Measurements from ENCODE around the gene ARID4B. TPM values are rescaled to one million over a fixed set of nuclear protein-coding genes. Genes with fewer than 3 reads are reported as not detected.
"Not testable (repeated sequence)": the region's sequence is repeated elsewhere in the genome, so short reads cannot be mapped to it uniquely, and the experiment has no call there.

The ARID4B gene
- total RNA-seq, 1 donor from 2014 or later, result 50.8 TPM

DNA sequence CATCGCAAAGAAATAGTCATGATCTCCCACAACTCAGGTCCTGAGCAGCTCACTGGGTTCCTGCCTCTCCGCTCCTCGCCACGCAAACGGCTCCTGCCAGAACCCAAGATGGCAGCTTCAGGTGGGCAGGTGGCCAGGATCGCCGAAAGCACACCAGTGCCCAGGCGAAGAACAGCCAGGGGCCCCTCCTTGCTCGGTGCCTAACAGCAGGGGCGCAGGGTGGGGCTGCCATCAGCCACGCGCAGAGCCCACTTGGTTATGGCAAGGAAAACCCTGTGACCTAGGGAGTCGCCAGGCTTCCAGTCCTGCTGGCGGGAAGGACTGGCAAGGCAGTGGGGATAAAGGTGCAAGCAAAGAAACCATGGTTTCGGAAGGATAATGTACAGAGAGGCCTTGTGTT, 47.5 kb downstream of the ARID4B start:
- Mint-ChIP-seq H3K27me3 (no peaks in the 10 kb centered on the region), H3K9me3 (no peaks in the 10 kb centered on the region), H3K27ac (no peak overlapping the region), H3K4me3 (no peak overlapping the region), H3K36me3 (ENCODE audit: low read depth) (peaks cover 7% of the 10 kb centered on the region), H3K4me1 (peaks cover 34% of the 10 kb centered on the region)
- peak; percentile 50 for DNase-seq
- intact Hi-C loops (cut with micrococcal nuclease), result no loop called here

DNA sequence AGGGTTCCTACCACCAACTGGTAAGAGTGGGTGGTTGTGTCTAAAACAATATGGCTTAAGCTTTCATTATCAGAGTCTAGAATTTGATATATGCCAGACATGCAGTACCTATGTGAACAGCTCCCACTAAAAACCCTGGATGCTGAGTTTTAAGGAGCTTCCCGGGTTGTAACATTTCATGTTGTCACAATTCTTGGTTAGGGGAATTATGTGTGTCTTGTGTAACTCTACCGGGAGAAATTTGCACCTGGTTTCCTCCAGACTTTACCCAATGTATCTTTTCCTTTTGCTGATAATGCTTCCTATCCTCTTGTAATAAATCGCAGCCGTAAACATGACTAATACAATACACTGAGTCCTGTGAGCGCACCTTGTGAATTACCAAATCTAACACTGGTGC, 48.3 kb downstream of the ARID4B start:
- no peak overlapping the region for H3K4me3 Mint-ChIP-seq
- peak; percentile 43 for DNase-seq
- intact Hi-C loops (cut with micrococcal nuclease), result no loop called here
- no peaks in the 10 kb centered on the region for H3K9me3 Mint-ChIP-seq
- peak overlapping the region; percentile 39 for H3K27ac Mint-ChIP-seq
- H3K27me3 Mint-ChIP-seq, result no peaks in the 10 kb centered on the region
- H3K36me3 Mint-ChIP-seq (ENCODE audit: low read depth), result peaks cover 4% of the 10 kb centered on the region
- peaks cover 37% of the 10 kb centered on the region for H3K4me1 Mint-ChIP-seq

DNA sequence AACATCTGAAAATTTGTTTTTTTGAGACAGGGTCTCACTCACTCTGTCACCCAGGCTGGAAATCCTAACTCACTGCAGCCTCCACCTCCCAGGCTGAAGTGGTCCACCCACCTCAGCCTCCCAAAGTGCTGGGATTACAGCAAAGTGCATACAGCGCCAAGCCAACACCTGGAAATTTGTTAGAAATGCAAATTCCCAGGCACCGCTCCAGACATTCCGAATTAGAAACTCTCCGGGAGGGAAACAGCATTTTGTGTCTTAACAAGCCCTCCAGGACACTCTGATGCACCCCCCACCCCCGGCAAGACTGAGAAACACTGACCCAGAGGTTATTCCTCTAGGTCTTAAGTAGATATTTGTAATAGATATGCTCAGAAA, 49.1 kb downstream of the ARID4B start:
- intact Hi-C loops (cut with micrococcal nuclease), result no loop called here
- Mint-ChIP-seq H3K9me3 (no peaks in the 10 kb centered on the region), H3K4me3 (no peak overlapping the region), H3K27me3 (no peaks in the 10 kb centered on the region), H3K27ac (no peak overlapping the region), H3K36me3 (ENCODE audit: low read depth) (peaks cover 4% of the 10 kb centered on the region), H3K4me1 (peaks cover 37% of the 10 kb centered on the region)
- peak; percentile 41 for DNase-seq

DNA sequence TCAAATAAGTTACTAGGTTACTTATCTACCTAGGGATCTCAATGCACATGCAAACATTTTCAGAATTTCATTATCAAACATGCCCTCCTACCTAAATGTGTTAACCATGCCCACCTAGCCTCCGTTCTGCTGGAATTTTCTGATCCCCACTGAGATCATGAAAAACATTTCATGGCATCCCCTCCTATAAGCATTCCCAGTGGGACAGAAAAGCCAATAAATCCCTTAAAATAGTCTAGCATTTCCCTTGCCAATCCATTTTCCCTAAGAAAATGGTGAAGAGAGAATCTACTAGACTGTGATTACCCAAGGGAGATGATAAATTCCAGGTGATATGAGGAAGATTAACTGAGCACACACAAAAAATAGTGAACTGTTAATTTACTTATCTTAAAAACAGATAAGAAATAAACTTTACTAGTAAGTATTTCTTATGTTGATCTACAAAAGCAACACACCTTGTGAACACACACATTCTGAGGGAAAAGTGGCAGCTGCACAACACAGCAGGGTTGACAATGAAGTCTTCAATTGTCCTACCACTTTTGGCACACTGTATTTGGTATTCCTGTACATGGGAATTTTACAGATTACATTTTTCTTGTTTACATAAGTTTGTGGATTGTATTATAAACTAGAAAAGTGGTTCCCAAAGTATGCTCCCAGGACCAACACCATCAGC, 49.6 kb downstream of the ARID4B start:
- Mint-ChIP-seq H3K9me3 (no peaks in the 10 kb centered on the region), H3K36me3 (ENCODE audit: low read depth) (peaks cover 4% of the 10 kb centered on the region), H3K4me1 (peaks cover 37% of the 10 kb centered on the region), H3K27me3 (no peaks in the 10 kb centered on the region), H3K4me3 (no peak overlapping the region), H3K27ac (no peak overlapping the region)
- intact Hi-C loops (cut with micrococcal nuclease), result no loop called here
- DNase-seq, result peak; percentile 36

DNA sequence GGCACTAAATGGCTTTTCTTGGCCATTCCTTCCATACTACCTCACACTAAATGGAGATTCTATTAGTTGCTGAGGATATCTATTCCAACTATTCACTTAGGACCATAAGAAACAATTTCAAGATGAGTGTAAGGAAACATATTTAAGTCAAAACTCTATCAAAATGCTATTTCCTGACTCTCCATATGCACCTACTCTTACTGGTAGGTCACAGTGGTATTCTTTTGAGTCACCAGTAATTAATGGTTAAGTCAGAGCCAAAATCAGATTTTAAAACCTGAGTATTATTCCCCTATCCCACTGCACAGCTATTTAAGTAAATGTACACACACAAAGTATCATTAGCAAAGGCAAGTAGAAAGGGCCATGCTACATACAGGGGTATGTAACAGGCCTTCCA, 50.3 kb downstream of the ARID4B start:
- Mint-ChIP-seq H3K4me3 (no peak overlapping the region), H3K27me3 (no peaks in the 10 kb centered on the region), H3K4me1 (peaks cover 38% of the 10 kb centered on the region), H3K27ac (no peak overlapping the region), H3K36me3 (ENCODE audit: low read depth) (peaks cover 4% of the 10 kb centered on the region), H3K9me3 (no peaks in the 10 kb centered on the region)
- no peak for DNase-seq
- intact Hi-C loops (cut with micrococcal nuclease), result no loop called here

DNA sequence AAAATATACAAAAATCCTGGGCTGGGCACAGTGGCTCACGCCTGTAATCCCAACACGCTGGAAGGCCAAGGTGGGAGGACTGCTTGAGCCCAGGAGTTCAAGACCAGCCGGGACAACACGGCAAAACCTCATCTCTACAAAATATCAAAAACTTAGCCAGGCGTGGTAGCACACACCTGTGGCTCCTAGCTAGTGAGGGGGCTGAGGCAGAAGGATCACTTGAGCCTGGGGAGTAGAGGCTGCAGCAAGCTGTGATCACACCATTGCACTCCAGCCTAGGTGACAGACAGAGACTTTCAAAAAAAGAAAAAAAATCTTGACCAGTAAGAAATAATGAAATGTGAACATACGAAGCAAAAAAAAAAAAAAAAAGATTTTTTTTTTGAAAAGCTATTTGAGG, 52.1 kb downstream of the ARID4B start:
- Mint-ChIP-seq H3K27me3 (no peaks in the 10 kb centered on the region), H3K36me3 (ENCODE audit: low read depth) (peaks cover 2% of the 10 kb centered on the region), H3K4me3 (peak overlapping the region; percentile 21), H3K27ac (peak overlapping the region; percentile 85), H3K9me3 (no peaks in the 10 kb centered on the region), H3K4me1 (peaks cover 37% of the 10 kb centered on the region)
- intact Hi-C loops (cut with micrococcal nuclease), result no loop called here
- DNase-seq, result peak; percentile 54

DNA sequence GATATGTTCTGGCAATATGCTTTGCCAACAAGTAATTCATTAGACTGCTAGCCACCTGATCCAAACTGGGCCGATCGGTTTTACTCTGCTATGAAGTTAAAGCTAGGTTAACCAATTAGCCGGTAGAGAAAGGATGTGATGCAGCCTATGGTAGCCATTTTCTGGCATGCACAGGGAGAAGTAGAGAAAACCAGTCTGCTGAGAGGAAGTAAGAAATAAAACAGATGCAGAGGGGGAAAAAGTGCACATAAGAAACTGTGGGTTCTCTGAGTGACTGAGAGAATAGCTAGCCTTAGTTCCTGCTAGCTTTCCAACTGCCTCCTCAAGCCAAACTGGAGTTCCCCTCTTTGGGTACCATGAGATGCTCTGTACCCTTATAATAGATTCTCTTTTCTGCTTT, 52.8 kb downstream of the ARID4B start:
- Mint-ChIP-seq H3K36me3 (ENCODE audit: low read depth) (peaks cover 2% of the 10 kb centered on the region), H3K9me3 (no peaks in the 10 kb centered on the region), H3K4me1 (peaks cover 40% of the 10 kb centered on the region), H3K27ac (peak overlapping the region; percentile 85), H3K27me3 (no peaks in the 10 kb centered on the region), H3K4me3 (peak overlapping the region; percentile 62)
- intact Hi-C loops (cut with micrococcal nuclease), result no loop called here
- DNase-seq, result peak; percentile 76

DNA sequence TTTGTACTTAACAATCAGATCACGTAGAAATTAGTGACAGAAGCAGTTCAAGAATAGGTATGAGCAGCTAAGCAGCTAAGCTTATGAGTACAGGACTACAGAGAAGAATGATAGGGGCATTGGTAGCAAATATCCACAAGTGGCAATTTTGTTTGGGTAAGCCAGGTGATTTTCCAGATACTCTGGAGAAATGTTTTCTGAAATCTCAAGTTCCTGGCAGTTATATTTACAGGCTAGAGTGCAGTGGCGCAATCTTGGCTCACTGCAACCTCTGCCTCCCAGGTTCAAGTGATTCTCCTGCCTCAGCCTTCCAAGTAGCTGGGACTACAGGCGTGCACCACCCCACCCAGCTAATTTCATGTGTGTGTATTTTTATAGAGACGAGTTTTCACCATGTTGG, 55.1 kb downstream of the ARID4B start:
- intact Hi-C loops (cut with micrococcal nuclease), result no loop called here
- peaks cover 33% of the 10 kb centered on the region for H3K4me1 Mint-ChIP-seq
- H3K9me3 Mint-ChIP-seq, result no peaks in the 10 kb centered on the region
- H3K36me3 Mint-ChIP-seq (ENCODE audit: low read depth), result peaks cover 6% of the 10 kb centered on the region
- DNase-seq, result no peak
- H3K27me3 Mint-ChIP-seq, result no peaks in the 10 kb centered on the region
- no peak overlapping the region for H3K27ac Mint-ChIP-seq
- H3K4me3 Mint-ChIP-seq, result no peak overlapping the region

DNA sequence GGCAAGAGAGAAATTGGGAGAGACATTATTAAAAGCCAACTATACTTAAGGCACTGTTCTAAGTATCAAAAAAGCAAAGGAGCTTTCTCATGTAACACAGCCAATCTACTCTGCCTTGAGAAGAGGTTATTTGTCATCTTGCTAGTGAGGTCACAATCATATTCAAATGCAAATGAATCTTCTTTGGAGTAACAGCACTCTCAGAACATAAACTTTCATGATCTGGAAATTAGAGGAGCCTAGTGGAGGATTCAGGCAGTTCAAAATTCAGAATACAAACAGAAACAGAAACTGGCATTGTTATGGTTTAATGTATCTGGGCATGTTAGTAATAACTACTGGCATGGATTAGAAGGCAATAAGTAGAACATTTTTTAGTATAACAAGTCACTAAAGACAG, 57.4 kb downstream of the ARID4B start:
- H3K4me3 Mint-ChIP-seq, result peak overlapping the region; percentile 14

DNA sequence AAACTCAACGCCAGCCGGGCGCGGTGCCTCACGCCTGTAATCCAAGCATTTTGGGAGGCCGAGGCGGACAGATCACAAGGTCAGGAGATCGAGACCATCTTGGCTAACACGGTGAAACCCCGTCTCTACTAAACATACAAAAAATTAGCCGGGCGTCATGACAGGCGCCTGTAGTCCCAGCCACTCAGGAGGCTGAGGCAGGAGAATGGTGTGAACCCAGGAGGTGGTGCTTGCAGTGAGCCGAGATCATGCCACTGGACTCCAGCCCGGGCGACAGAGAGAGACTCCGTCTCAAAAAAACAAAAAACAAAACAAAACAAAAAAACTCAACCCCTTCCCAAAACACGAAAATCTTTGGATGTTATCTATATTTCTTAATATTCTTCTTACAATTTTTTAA, 58.0 kb downstream of the ARID4B start:
- peaks cover 24% of the 10 kb centered on the region for H3K4me1 Mint-ChIP-seq
- H3K27ac Mint-ChIP-seq; DNase-seq; H3K36me3 Mint-ChIP-seq (ENCODE audit: low read depth); intact Hi-C loops (cut with micrococcal nuclease); H3K4me3 Mint-ChIP-seq; H3K27me3 Mint-ChIP-seq; H3K9me3 Mint-ChIP-seq: not testable (repeated sequence)

More for the DNA sequence above, 57.4 kb downstream of the ARID4B start:
- Mint-ChIP-seq H3K27ac (no peak overlapping the region), H3K27me3 (no peaks in the 10 kb centered on the region), H3K36me3 (ENCODE audit: low read depth) (peaks cover 5% of the 10 kb centered on the region), H3K4me1 (peaks cover 29% of the 10 kb centered on the region), H3K9me3 (no peaks in the 10 kb centered on the region)
- intact Hi-C loops (cut with micrococcal nuclease), result no loop called here
- no peak for DNase-seq

DNA sequence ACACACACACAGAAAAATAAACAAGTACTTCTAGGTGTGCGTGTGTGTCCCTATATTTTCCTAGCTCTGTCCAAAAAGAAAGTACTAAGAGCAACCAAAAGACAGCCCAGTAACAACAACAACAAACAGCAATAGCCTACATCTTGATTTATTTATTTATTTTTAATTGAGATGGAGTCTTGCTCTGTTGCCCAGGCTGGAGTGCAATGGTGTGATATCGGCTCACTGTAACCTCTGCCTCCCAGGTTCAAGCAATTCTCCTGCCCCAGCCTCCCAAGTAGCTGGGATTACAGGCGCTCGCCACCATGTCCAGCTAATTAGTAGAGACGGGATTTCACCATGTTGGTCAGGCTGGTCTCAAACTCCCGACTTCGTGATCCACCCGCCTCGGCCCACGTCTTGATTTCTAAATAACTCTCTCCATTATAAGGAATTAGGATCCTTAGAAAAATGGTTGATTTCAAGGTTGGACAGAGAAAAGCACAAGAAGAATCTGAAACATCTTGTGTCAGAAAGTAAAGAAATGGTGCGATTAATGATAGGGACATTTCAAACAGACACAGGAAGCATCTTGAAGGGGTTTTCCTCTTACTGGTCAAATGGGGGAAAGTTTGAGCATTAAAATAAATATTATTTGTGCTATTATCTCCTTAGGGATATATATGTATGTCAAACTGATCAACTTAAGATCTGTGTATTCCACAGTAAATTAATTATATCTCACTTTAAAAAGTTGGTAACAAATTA, 59.4 kb downstream of the ARID4B start:
- Mint-ChIP-seq H3K4me3 (no peak overlapping the region), H3K27me3 (no peaks in the 10 kb centered on the region), H3K4me1 (peaks cover 26% of the 10 kb centered on the region), H3K27ac (no peak overlapping the region), H3K36me3 (ENCODE audit: low read depth) (peaks cover 5% of the 10 kb centered on the region), H3K9me3 (no peaks in the 10 kb centered on the region)
- peak; percentile 25 for DNase-seq
- intact Hi-C loops (cut with micrococcal nuclease), result no loop called here

DNA sequence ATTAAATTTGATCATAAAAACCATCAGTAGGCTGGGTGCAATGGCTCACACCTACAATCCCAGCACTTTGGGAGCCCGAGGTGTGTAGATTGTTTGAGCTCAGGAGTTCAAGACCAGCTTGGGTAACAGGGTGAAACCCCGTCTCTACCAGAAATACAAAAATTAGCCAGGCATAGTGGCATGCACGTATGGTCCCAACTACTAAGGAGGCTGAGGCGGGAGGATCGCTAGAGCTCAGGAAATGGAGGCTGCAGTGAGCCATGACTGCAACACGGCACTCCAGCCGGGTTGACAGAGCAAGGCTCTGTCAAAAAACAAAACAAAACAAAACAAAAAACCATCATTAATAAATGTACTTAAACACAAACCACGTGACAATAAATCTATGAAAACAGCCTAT, 61.0 kb downstream of the ARID4B start:
- no peak for DNase-seq
- peaks cover 24% of the 10 kb centered on the region for H3K4me1 Mint-ChIP-seq
- no peaks in the 10 kb centered on the region for H3K27me3 Mint-ChIP-seq
- peaks cover 5% of the 10 kb centered on the region for H3K36me3 Mint-ChIP-seq (ENCODE audit: low read depth)
- no peak overlapping the region for H3K27ac Mint-ChIP-seq
- no peaks in the 10 kb centered on the region for H3K9me3 Mint-ChIP-seq
- intact Hi-C loops (cut with micrococcal nuclease), result no loop called here
- H3K4me3 Mint-ChIP-seq, result no peak overlapping the region

DNA sequence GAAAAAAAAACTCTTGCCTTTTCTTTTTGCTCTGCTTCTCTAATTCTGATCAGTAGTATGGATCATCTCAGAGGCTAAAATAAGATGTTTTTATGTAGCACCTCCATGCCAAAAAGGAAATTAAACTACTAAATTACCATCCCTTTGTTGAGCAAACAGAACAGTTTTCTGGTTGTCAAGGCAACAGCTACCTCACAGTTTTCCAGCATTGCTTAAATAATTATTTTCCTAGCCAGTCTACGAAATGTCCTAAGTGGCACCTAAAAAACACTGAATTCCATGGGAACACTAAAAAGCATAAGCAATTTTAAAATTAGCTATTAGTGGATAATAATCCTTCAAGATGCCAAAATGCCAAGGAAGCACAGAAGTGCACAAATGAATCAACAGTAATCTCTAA, 61.7 kb downstream of the ARID4B start:
- Mint-ChIP-seq H3K4me1 (peaks cover 23% of the 10 kb centered on the region), H3K27ac (no peak overlapping the region), H3K27me3 (no peaks in the 10 kb centered on the region), H3K36me3 (ENCODE audit: low read depth) (peaks cover 5% of the 10 kb centered on the region), H3K9me3 (no peaks in the 10 kb centered on the region), H3K4me3 (no peak overlapping the region)
- DNase-seq, result no peak
- intact Hi-C loops (cut with micrococcal nuclease), result no loop called here

DNA sequence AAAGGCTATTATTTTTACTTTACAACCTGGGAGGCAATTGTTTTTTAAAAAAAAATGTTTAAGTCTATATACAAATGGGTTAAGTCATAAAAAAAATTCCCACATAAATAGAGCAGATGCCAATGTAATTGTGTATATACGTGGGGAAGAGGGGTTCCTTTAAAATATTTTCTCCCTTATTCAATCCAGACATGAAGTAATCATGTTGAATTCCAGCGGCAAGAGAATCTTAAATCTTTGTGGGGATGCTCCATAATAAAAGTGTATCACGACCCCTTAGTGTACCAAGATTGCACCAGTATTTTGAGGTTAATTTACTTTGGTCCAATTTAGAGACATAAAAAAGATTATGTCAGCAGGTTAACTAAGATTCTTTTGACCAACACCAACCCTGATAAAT, 62.1 kb downstream of the ARID4B start:
- H3K4me1 Mint-ChIP-seq, result peaks cover 21% of the 10 kb centered on the region

More for the DNA sequence above, 62.1 kb downstream of the ARID4B start:
- Mint-ChIP-seq H3K4me3 (no peak overlapping the region), H3K27me3 (no peaks in the 10 kb centered on the region), H3K36me3 (ENCODE audit: low read depth) (peaks cover 5% of the 10 kb centered on the region), H3K9me3 (no peaks in the 10 kb centered on the region), H3K27ac (no peak overlapping the region)
- DNase-seq, result no peak
- intact Hi-C loops (cut with micrococcal nuclease), result no loop called here
